ENCODE measurements around the gene ATP1A1.

ATP1A1 gene

GRCh38 chr1:116334015-116334547 lies 39.0 kb upstream of the ATP1A1 start:
- no peak for DNase-seq (ENCODE audit: low read depth)
- TF ChIP-seq CTCF (conservative IDR thresholded peaks at IDR 0.05; ENCODE audit: low read depth, low read length) = no peak
- no peak overlapping the region for H3K4me3 ChIP-seq (ENCODE audit: low read length)

- no peak for DNase-seq (ENCODE audit: low read depth)
- H3K4me3 ChIP-seq (ENCODE audit: low read length) = no peak overlapping the region
- TF ChIP-seq CTCF (conservative IDR thresholded peaks at IDR 0.05; ENCODE audit: low read depth, low read length) = no peak
Measured at GRCh38 chr1:116334868-116335635, 38.0 kb upstream of the ATP1A1 start.

GRCh38 chr1:116335850-116336624 lies 37.0 kb upstream of the ATP1A1 start:
- TF ChIP-seq CTCF (conservative IDR thresholded peaks at IDR 0.05; ENCODE audit: low read depth, low read length) = no peak
- DNase-seq (ENCODE audit: low read depth) = no peak
- H3K4me3 ChIP-seq (ENCODE audit: low read length) = no peak overlapping the region

- TF ChIP-seq CTCF (conservative IDR thresholded peaks at IDR 0.05; ENCODE audit: low read depth, low read length) = no peak
- DNase-seq (ENCODE audit: low read depth) = no peak
- no peak overlapping the region for H3K4me3 ChIP-seq (ENCODE audit: low read length)
Measured at GRCh38 chr1:116337398-116337797, 35.6 kb upstream of the ATP1A1 start.

- no peak for TF ChIP-seq CTCF (conservative IDR thresholded peaks at IDR 0.05; ENCODE audit: low read depth, low read length)
- no peak overlapping the region for H3K4me3 ChIP-seq (ENCODE audit: low read length)
- no peak for DNase-seq (ENCODE audit: low read depth)
Measured at GRCh38 chr1:116338400-116338799, 34.6 kb upstream of the ATP1A1 start.

GRCh38 chr1:116340506-116341231 lies 32.4 kb upstream of the ATP1A1 start:
- DNase-seq (ENCODE audit: low read depth) = no peak
- no peak for TF ChIP-seq CTCF (conservative IDR thresholded peaks at IDR 0.05; ENCODE audit: low read depth, low read length)
- no peak overlapping the region for H3K4me3 ChIP-seq (ENCODE audit: low read length)
